SU-DHL-6 (cell line): ENCODE results near the gene TMPRSS9.

Experiments used
- H2AFZ ChIP-seq: fragments of 200-600 bp; sonication (generic); 2 replicates; pipeline ENCODE4 v1.6.1; 2014; ENCODE audit warnings: low read depth, mild to moderate bottlenecking, moderate library complexity, mixed read lengths, antibody characterized with exemption, low read length; ENCODE audit not compliant: severe bottlenecking
- H3F3A ChIP-seq: fragments of 200-600 bp; shearing (Covaris generic); 2 replicates; pipeline ENCODE4 v1.6.0; 2016; ENCODE audit warnings: antibody characterized with exemption, mild to moderate bottlenecking; ENCODE audit not compliant: insufficient read depth
- H3K27ac ChIP-seq: fragments of 200-600 bp; sonication (generic); 2 replicates; pipeline ENCODE4 v1.5.1; 2016; ENCODE audit warnings: low read depth, mild to moderate bottlenecking, low read length, moderate library complexity, mixed read lengths
- H3K27me3 ChIP-seq: fragments of 200-600 bp; sonication (generic), shearing (Covaris generic); 2 replicates; pipeline ENCODE4 v1.6.0; 2014; ENCODE audit warnings: mild to moderate bottlenecking, low read length
- H3K36me3 ChIP-seq: fragments of 200-600 bp; sonication (generic); 2 replicates; pipeline ENCODE4 v1.6.1; 2014; ENCODE audit warnings: mild to moderate bottlenecking, low read length, mixed read lengths
- H3K4me2 ChIP-seq: fragments of 300-600, 200-600 bp; shearing (Covaris generic), sonication (generic); 2 replicates; pipeline ENCODE4 v1.6.0; 2014; ENCODE audit warnings: low read length, low read depth, mild to moderate bottlenecking; ENCODE audit not compliant: poor library complexity, severe bottlenecking
- H3K4me3 ChIP-seq: fragments of 200-600 bp; sonication (generic); 2 replicates; pipeline ENCODE4 v1.5.1; 2014; ENCODE audit warnings: antibody characterized with exemption, low read length, mild to moderate bottlenecking, mixed read lengths; ENCODE audit not compliant: insufficient read depth, poor library complexity, severe bottlenecking
- H3K79me2 ChIP-seq: fragments of 200-600 bp; sonication (generic); 2 replicates; pipeline ENCODE4 v1.6.1; 2014; ENCODE audit warnings: mild to moderate bottlenecking, low read length, moderate library complexity; ENCODE audit not compliant: insufficient read depth
- H3K9ac ChIP-seq: fragments of 200-600 bp; sonication (generic); 2 replicates; pipeline ENCODE4 v1.7.0; 2014; ENCODE audit warnings: mild to moderate bottlenecking, low read length
- H3K9me2 ChIP-seq: fragments of 200-600 bp; sonication (generic); replicated peaks from 2 replicates; pipeline ENCODE4 v1.6.1; 2014; ENCODE audit warnings: low read length; ENCODE audit not compliant: insufficient read depth
- H3K9me3 ChIP-seq: fragments of 200-600 bp; sonication (generic); 2 replicates; pipeline ENCODE4 v1.6.1; 2014; ENCODE audit warnings: low read length, mixed read lengths; ENCODE audit not compliant: insufficient read depth
- H4K20me1 ChIP-seq: fragments of 200-600 bp; sonication (generic); 2 replicates; pipeline ENCODE4 v1.6.1; 2014; ENCODE audit warnings: low read depth, mild to moderate bottlenecking, antibody characterized with exemption, low read length, moderate library complexity, mixed read lengths
- EZH2phosphoT487 ChIP-seq: fragments of 200-600 bp; sonication (generic), shearing (Covaris generic); conservative IDR thresholded peaks from 2 replicates; pipeline ENCODE4 v1.6.1; 2018; ENCODE audit warnings: mild to moderate bottlenecking, antibody characterized with exemption, low read length, moderate library complexity, mixed read lengths
- TF ChIP-seq, protein P1 (sequence below): fragments of 200-600 bp; sonication (generic); IDR thresholded peaks from one replicate; pipeline ENCODE4 v1.5.1; 2017; ENCODE audit warnings: antibody characterized with exemption, mild to moderate bottlenecking, low read length, moderate library complexity; ENCODE audit not compliant: insufficient read depth, poor library complexity, severe bottlenecking

Gene TMPRSS9

DNA sequence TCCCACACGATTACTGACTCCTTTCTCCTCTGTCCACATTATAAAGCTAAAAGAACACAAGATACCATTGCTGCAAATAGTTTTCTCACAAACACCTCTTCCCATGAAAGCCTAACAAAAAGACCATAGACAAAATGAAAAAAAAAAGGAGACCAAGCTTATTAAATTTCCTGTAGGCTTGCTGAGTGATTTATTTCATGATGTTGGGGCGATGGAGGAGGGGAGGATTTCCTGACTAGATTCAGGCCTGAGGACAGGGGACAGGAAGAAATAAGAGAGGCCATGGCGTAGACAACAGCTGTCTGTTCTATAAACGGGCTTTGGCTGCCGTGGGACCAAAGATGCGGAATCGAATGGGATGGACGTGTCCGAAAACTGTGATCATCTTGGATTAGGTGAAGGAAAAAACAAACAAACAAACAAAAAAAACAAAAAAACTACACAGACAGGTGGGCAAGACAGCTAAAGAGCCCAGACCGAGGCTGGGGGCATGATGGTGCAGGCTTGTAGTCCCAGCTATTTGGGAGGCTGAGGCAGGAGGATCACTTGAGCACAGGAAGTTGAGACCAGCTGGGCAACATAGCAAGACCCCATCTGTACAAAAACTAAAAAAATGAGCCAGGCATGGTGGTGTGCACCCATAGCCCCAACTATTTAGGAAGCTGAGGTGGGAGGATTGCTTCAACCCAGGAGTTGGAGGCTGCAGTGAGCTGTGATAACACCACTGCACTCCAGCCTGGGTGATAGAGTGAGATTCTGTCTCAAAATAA, 5.3 kb downstream of the TMPRSS9 start:
- Histone ChIP-seq H3K9me3 (no peaks in the 10 kb centered on the region), H3K27ac (no peak overlapping the region), H3K4me2 (no peak overlapping the region), H3K9me2 (no peaks in the 10 kb centered on the region), H3K36me3 (no peaks in the 10 kb centered on the region), H3K27me3 (no peaks in the 10 kb centered on the region), H3K79me2 (no peaks in the 10 kb centered on the region), H2AFZ (no peak overlapping the region), H4K20me1 (no peaks in the 10 kb centered on the region), H3F3A (no peaks in the 10 kb centered on the region), H3K4me3 (no peak overlapping the region), H3K9ac (no peak overlapping the region)
- TF ChIP-seq EZH2phosphoT487, result no peak
- TF ChIP-seq, protein P1, sequence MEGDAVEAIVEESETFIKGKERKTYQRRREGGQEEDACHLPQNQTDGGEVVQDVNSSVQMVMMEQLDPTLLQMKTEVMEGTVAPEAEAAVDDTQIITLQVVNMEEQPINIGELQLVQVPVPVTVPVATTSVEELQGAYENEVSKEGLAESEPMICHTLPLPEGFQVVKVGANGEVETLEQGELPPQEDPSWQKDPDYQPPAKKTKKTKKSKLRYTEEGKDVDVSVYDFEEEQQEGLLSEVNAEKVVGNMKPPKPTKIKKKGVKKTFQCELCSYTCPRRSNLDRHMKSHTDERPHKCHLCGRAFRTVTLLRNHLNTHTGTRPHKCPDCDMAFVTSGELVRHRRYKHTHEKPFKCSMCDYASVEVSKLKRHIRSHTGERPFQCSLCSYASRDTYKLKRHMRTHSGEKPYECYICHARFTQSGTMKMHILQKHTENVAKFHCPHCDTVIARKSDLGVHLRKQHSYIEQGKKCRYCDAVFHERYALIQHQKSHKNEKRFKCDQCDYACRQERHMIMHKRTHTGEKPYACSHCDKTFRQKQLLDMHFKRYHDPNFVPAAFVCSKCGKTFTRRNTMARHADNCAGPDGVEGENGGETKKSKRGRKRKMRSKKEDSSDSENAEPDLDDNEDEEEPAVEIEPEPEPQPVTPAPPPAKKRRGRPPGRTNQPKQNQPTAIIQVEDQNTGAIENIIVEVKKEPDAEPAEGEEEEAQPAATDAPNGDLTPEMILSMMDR, result no peak

DNA sequence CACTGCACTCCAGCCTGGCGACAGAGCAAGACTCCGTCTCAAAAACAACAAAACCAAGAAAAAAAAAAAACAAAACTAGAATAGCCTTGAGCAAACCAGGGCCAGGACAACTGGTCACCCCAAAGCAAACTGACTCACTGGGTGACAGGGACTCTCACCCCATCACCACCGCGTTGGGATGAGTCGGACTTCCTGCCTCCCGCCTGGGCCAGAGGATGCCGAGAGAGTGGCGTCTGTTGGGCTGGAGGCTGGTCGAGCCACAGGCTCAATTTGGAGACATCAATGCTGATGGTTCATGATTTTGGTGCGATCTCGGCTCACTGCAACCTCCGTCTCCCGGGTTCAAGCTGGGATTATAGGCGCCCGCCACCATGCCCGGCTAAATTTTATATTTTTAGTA, 11.6 kb downstream of the TMPRSS9 start:
- no peak overlapping the region for H2AFZ ChIP-seq
- no peaks in the 10 kb centered on the region for H3K9me3 ChIP-seq
- no peak overlapping the region for H3K9ac ChIP-seq
- no peaks in the 10 kb centered on the region for H3K27me3 ChIP-seq
- no peak overlapping the region for H3K27ac ChIP-seq
- H4K20me1 ChIP-seq, result no peaks in the 10 kb centered on the region
- H3K36me3 ChIP-seq, result no peaks in the 10 kb centered on the region
- no peak for TF ChIP-seq EZH2phosphoT487
- TF ChIP-seq, protein P1, result no peak
- H3K9me2 ChIP-seq, result no peaks in the 10 kb centered on the region
- no peaks in the 10 kb centered on the region for H3K79me2 ChIP-seq
- no peak overlapping the region for H3K4me3 ChIP-seq
- H3K4me2 ChIP-seq, result no peak overlapping the region
- H3F3A ChIP-seq, result no peaks in the 10 kb centered on the region

DNA sequence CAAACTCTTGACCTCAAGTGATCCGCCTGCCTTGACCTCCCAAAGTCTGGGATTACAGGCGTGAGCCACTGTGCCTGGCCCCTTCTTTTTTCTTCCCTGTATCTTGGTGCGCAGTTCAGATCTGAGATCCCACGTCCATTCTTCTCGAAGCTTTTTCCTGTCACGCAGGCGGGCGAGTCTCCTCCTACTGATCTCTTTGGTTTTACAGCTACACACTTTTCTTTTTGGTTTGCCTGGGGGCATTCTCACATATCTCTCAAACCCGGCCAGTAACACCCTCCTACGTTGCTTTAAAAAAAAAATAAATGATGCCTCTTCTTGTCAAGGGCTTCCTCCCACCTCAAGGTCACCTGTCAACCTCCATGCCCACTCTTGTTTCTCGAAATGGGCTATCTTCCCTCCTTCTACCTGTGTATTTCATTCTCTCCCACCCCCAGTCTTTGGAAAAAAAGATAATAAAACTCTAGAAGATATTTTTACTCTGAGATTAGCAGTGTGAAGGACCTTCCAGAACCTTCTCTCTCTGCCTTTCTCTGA, 12.1 kb downstream of the TMPRSS9 start:
- no peaks in the 10 kb centered on the region for H3K27me3 ChIP-seq
- no peak overlapping the region for H3K4me3 ChIP-seq
- no peak overlapping the region for H3K4me2 ChIP-seq
- H3K36me3 ChIP-seq, result no peaks in the 10 kb centered on the region
- H3F3A ChIP-seq, result no peaks in the 10 kb centered on the region
- H3K9ac ChIP-seq, result no peak overlapping the region
- TF ChIP-seq, protein P1, result no peak
- no peak for TF ChIP-seq EZH2phosphoT487
- no peak overlapping the region for H2AFZ ChIP-seq
- H3K9me2 ChIP-seq, result no peaks in the 10 kb centered on the region
- no peaks in the 10 kb centered on the region for H4K20me1 ChIP-seq
- H3K9me3 ChIP-seq, result no peaks in the 10 kb centered on the region
- H3K27ac ChIP-seq, result no peak overlapping the region
- no peaks in the 10 kb centered on the region for H3K79me2 ChIP-seq
